H1 (cell line): ENCODE results near the gene TSPAN4. TPM values are rescaled to one million over a fixed set of nuclear protein-coding genes. Genes with fewer than 3 reads are reported as not detected.

Experiments
- CTCF ChIA-PET: fragments of 300-600 bp; sonication (Branson Sonifier 250); formaldehyde crosslinking; loops from one replicate; lab custom pipeline; 2021; ENCODE audit not compliant: partially characterized antibody; lab: Charles Lee
- POLR2A ChIA-PET: fragments of 300-600 bp; sonication (Branson Sonifier 250); formaldehyde crosslinking; loops from one replicate; lab custom pipeline; 2021; ENCODE audit warnings: inconsistent platforms; ENCODE audit not compliant: partially characterized antibody; lab: Charles Lee
- DNase-seq, 2 experiments: peaks; one replicate each; pipeline versions ENCODE4 v3.0.0 to v3.0.0-alpha.2; 2010 to 2022; ENCODE audit warnings: low spot score in 2 of 2, low read depth in 1 of 2, mixed read lengths in 1 of 2
- FAIRE-seq: peaks from 2 replicates; lab custom pipeline; 2011; peaks lifted over from hg19 to GRCh38; lab: Jason Lieb, UNC
- H2AFZ ChIP-seq: 2 replicates; pipeline ENCODE4 v1.8.1; 2012; ENCODE audit warnings: low read length, inconsistent platforms
- H2AK5ac ChIP-seq: 2 replicates; pipeline ENCODE4 v1.6.1; 2013; ENCODE audit warnings: low read depth, low read length
- H2BK120ac ChIP-seq: replicated peaks from 2 replicates; pipeline ENCODE3; 2013; ENCODE audit warnings: low read depth, low read length, inconsistent platforms
- H2BK12ac ChIP-seq: 2 replicates; pipeline ENCODE4 v1.6.1; 2013; ENCODE audit warnings: low read depth, low read length
- H2BK15ac ChIP-seq: 2 replicates; pipeline ENCODE4 v1.6.1; 2013; ENCODE audit warnings: low read length
- H2BK20ac ChIP-seq: 2 replicates; pipeline ENCODE4 v1.6.1; 2013; ENCODE audit warnings: low read length
- H2BK5ac ChIP-seq: 2 replicates; pipeline ENCODE4 v1.6.1; 2013; ENCODE audit warnings: low read depth, low read length
- H3K14ac ChIP-seq: 2 replicates; pipeline ENCODE4 v1.6.1; 2013; ENCODE audit warnings: inconsistent platforms; ENCODE audit not compliant: insufficient read length
- H3K18ac ChIP-seq: 2 replicates; pipeline ENCODE4 v1.6.1; 2013; ENCODE audit warnings: low read length; ENCODE audit errors: extremely low read depth
- H3K23ac ChIP-seq: 2 replicates; pipeline ENCODE4 v1.6.1; 2013; ENCODE audit warnings: inconsistent platforms; ENCODE audit not compliant: insufficient read length
- H3K23me2 ChIP-seq: 2 replicates; pipeline ENCODE4 v1.6.1; 2013; ENCODE audit warnings: low read depth, low read length
- H3K27ac ChIP-seq: 2 replicates; pipeline ENCODE4 v1.6.1; 2011; ENCODE audit warnings: low read depth, low read length, inconsistent platforms
- H3K27me3 ChIP-seq, 4 experiments: replicated peaks in 1 of 4; 1 replicate in 1 of 4; 2 replicates in 3 of 4; pipeline versions ENCODE4 v1.6.1 to v1.8.1; 2011 to 2013; ENCODE audit warnings: low read length in 3 of 4, mild to moderate bottlenecking in 3 of 4, inconsistent platforms in 2 of 4, mixed read lengths in 2 of 4, moderate library complexity in 1 of 4; ENCODE audit not compliant: control insufficient read depth in 3 of 4, insufficient read depth in 3 of 4; ENCODE audit errors: extremely low read depth in 1 of 4
- H3K36me3 ChIP-seq, 4 experiments: 2 replicates each; pipeline versions ENCODE4 v1.6.1 to v1.8.1; 2011 to 2013; ENCODE audit warnings: mild to moderate bottlenecking in 4 of 4, low read length in 3 of 4, moderate library complexity in 2 of 4, control low read depth in 1 of 4, inconsistent platforms in 1 of 4; ENCODE audit not compliant: insufficient read depth in 4 of 4, control insufficient read depth in 2 of 4
- H3K4ac ChIP-seq: replicated peaks from 2 replicates; pipeline ENCODE3; 2013; ENCODE audit warnings: low read length, low read depth, mixed read lengths, inconsistent platforms; ENCODE audit not compliant: insufficient read length
- H3K4me1 ChIP-seq, 4 experiments: replicated peaks in 1 of 4; 1 replicate in 1 of 4; 2 replicates in 3 of 4; pipeline versions ENCODE4 v1.6.1 to v1.8.1; 2011 to 2013; ENCODE audit warnings: low read length in 3 of 4, inconsistent platforms in 2 of 4, mixed read lengths in 1 of 4; ENCODE audit not compliant: insufficient read depth in 4 of 4, control insufficient read depth in 3 of 4
- H3K4me2 ChIP-seq, 2 experiments: 2 replicates each; pipeline versions ENCODE4 v1.6.1 to v1.8.1; 2011 to 2013; ENCODE audit warnings: low read depth in 2 of 2, low read length in 2 of 2, control low read depth in 1 of 2, inconsistent platforms in 1 of 2, mild to moderate bottlenecking in 1 of 2; ENCODE audit not compliant: insufficient read depth in 1 of 2
- H3K4me3 ChIP-seq, 4 experiments: fragments of 200-600, 300-600 bp in 1 of 4; sonication (generic), shearing (Covaris generic), sonication (Bioruptor Twin) in 1 of 4; 2 replicates each; pipeline versions ENCODE4 v1.5.1 to v1.8.1; 2011 to 2016; ENCODE audit warnings: low read length in 4 of 4, low read depth in 3 of 4, control low read depth in 2 of 4, inconsistent platforms in 2 of 4, mild to moderate bottlenecking in 2 of 4, mixed read lengths in 1 of 4, moderate library complexity in 1 of 4; ENCODE audit not compliant: insufficient read depth in 2 of 4; ENCODE audit errors: extremely low read depth in 1 of 4
- H3K56ac ChIP-seq: replicated peaks from 2 replicates; pipeline ENCODE3; 2013; ENCODE audit warnings: low read depth, mild to moderate bottlenecking, mixed read lengths, low read length, inconsistent platforms; ENCODE audit not compliant: insufficient read length
- H3K79me1 ChIP-seq: 2 replicates; pipeline ENCODE4 v1.6.1; 2013; ENCODE audit warnings: low read depth, low read length, control low read depth
- H3K79me2 ChIP-seq, 2 experiments: 2 replicates each; pipeline versions ENCODE4 v1.6.1 to v1.8.1; 2012 to 2013; ENCODE audit warnings: low read length in 2 of 2, mild to moderate bottlenecking in 2 of 2, inconsistent platforms in 1 of 2; ENCODE audit not compliant: insufficient read depth in 2 of 2, control insufficient read depth in 1 of 2
- H3K9ac ChIP-seq, 4 experiments: replicated peaks in 1 of 4; 1 replicate in 1 of 4; 2 replicates in 3 of 4; pipeline versions ENCODE4 v1.6.1 to v1.8.1; 2011 to 2013; ENCODE audit warnings: low read depth in 3 of 4, low read length in 3 of 4, control low read depth in 2 of 4, mild to moderate bottlenecking in 2 of 4, moderate library complexity in 2 of 4, inconsistent platforms in 1 of 4; ENCODE audit errors: extremely low read depth in 1 of 4
- H3K9me3 ChIP-seq, 2 experiments: 2 replicates each; pipeline versions ENCODE4 v1.6.1 to v1.8.1; 2012 to 2013; ENCODE audit warnings: mild to moderate bottlenecking in 2 of 2, moderate library complexity in 2 of 2, control low read depth in 1 of 2, inconsistent platforms in 1 of 2, low read depth in 1 of 2, low read length in 1 of 2, mixed read lengths in 1 of 2; ENCODE audit not compliant: insufficient read depth in 2 of 2
- H4K20me1 ChIP-seq, 2 experiments: replicated peaks in 1 of 2; 2 replicates each; pipeline versions ENCODE3 to v1.8.1; 2011 to 2013; ENCODE audit warnings: inconsistent platforms in 2 of 2, low read length in 2 of 2, mild to moderate bottlenecking in 1 of 2; ENCODE audit not compliant: insufficient read depth in 2 of 2, control insufficient read depth in 1 of 2
- H4K5ac ChIP-seq: 2 replicates; pipeline ENCODE4 v1.6.1; 2013; ENCODE audit warnings: low read length, low read depth, mixed read lengths, inconsistent platforms; ENCODE audit not compliant: insufficient read length
- H4K8ac ChIP-seq: 2 replicates; pipeline ENCODE4 v1.8.0; 2013; ENCODE audit warnings: mild to moderate bottlenecking, moderate library complexity, low read length, inconsistent platforms; ENCODE audit not compliant: insufficient read depth; ENCODE audit errors: extremely low read depth
- H4K91ac ChIP-seq: replicated peaks from 2 replicates; pipeline ENCODE3; 2013; ENCODE audit warnings: low read length, mixed read lengths, inconsistent platforms; ENCODE audit not compliant: insufficient read length
- EP300 ChIP-seq, 2 experiments: IDR thresholded peaks; 1 replicate in 1 of 2; 2 replicates in 1 of 2; pipeline ENCODE4 v1.6.1; 2011 to 2012; ENCODE audit warnings: low read depth in 2 of 2, low read length in 2 of 2, mild to moderate bottlenecking in 2 of 2, borderline replicate concordance in 1 of 2, inconsistent platforms in 1 of 2, moderate library complexity in 1 of 2
- KDM1A ChIP-seq: fragments of 200-600, 300-600 bp; sonication (generic); IDR thresholded peaks from 2 replicates; pipeline ENCODE4 v1.7.1; 2016; ENCODE audit warnings: mild to moderate bottlenecking, low read length, borderline replicate concordance
- RNF2 ChIP-seq: fragments of 200-900, 300-1000 bp; sonication (generic); IDR thresholded peaks from 2 replicates; pipeline ENCODE4 v1.7.1; 2016; ENCODE audit warnings: borderline replicate concordance, low read depth, mild to moderate bottlenecking, antibody characterized with exemption, low read length; ENCODE audit not compliant: poor library complexity, severe bottlenecking; ENCODE audit errors: missing control alignments
- RXRA ChIP-seq: IDR thresholded peaks from 2 replicates; pipeline ENCODE4 v1.6.1; 2011; ENCODE audit warnings: low read depth, mild to moderate bottlenecking, low read length, moderate library complexity; ENCODE audit not compliant: insufficient read depth
- WGBS, 2 experiments: shearing (Covaris generic) in 1 of 2; methylation state at CpG; one replicate each; pipeline versions ENCODE4 v1.1.6 to v1.1.7; 2013 to 2015; ENCODE audit warnings: low lambda C conversion rate in 2 of 2, mixed read lengths in 2 of 2, inconsistent platforms in 1 of 2, low coverage in 1 of 2, missing lambda C conversion rate in 1 of 2; ENCODE audit not compliant: insufficient replicate concordance in 2 of 2, insufficient coverage in 1 of 2, insufficient read length in 1 of 2; ENCODE audit errors: extremely low coverage in 1 of 2, missing lambda C conversion rate in 1 of 2; 5-methylcytosine and 5-hydroxymethylcytosine counted together
- polyA plus RNA-seq, 7 experiments: library from polyadenylated mRNA; depleted of rRNA in 3 of 7; stranded (reverse) in 5 of 7; unstranded in 2 of 7; fragments of >200 nt in 5 of 7; fragments of 200-250 nt in 2 of 7; gene quantifications; 1 replicate in 5 of 7; 2 replicates in 1 of 7; 4 replicates in 1 of 7; pipeline versions ENCODE4 v1.2.1 to v1.2.3, GENCODE V29; 2011 to 2013; ENCODE audit warnings: missing spikeins in 2 of 7, mixed read lengths in 2 of 7
- total RNA-seq: library from RNA; stranded (reverse); fragmentation: NEBNext Ultra II Directional; extraction: Animal tissue kit (Norgen Biotek cat#: 25700); gene quantifications from 2 replicates; pipeline ENCODE4 v1.2.1, GENCODE V29; 2021

TSPAN4 gene
- total and polyA plus RNA-seq, 2 of the 8 experiments (the other 6 are each of a cell fraction or from before 2014, with no cell fraction given), result 74.1 to 145 TPM

- no peak overlapping the region for H2BK20ac ChIP-seq
- no peak overlapping the region for H3K23ac ChIP-seq
- no peaks in the 10 kb centered on the region for H3K36me3 ChIP-seq
- DNase-seq, result no peak
- no peak overlapping the region for H3K14ac ChIP-seq
- H2BK5ac ChIP-seq, result no peak overlapping the region
- no peak overlapping the region for H3K4me2 ChIP-seq
- no peak overlapping the region for H2BK120ac ChIP-seq
- no peak for TF ChIP-seq KDM1A
- no peak for TF ChIP-seq EP300 (IDR thresholded peaks at IDR 0.05; ENCODE audit: borderline replicate concordance in 1 of 2, low read depth in 2 of 2, low read length in 2 of 2)
- no peak for TF ChIP-seq RNF2
- no peak for TF ChIP-seq RXRA
- WGBS, 2 experiments, result 92% methylated on average over 19 of the region's 27 CpGs; no CpG with 5 or more reads in 1 of the 2 experiments
- POLR2A ChIA-PET, result interaction anchor here (0.8 to 13.8 kb wide), 9 partner anchors 10 to 40 kb away, joined by 3 to 234 read pairs (median 5); partner anchors contain the start of genes CD151, POLR2L and TSPAN4
- H4K91ac ChIP-seq, result no peak overlapping the region
- no peaks in the 10 kb centered on the region; a peak in 1 of 4 replicates for H3K79me2 ChIP-seq
- peaks cover 0 to 2% (median under 1%) of the 10 kb centered on the region in 4 experiments; a peak in 3 of 7 replicates for H3K27me3 ChIP-seq
- no peak overlapping the region for H3K9ac ChIP-seq
- H3K56ac ChIP-seq, result no peak overlapping the region
- H2BK12ac ChIP-seq, result no peak overlapping the region
- H3K9me3 ChIP-seq, result no peaks in the 10 kb centered on the region
- CTCF ChIA-PET, result interaction anchor here (0.5 to 10.5 kb wide), 10 partner anchors 8 to 197 kb away, joined by 3 to 74 read pairs (median 4); partner anchors contain the start of gene TSPAN4
- no peak overlapping the region for H3K4ac ChIP-seq
- H4K8ac ChIP-seq, result peak overlapping the region; percentile 80; the same call in 1 of the 2 replicates
- H3K4me3 ChIP-seq, result no peak overlapping the region
- H3K79me1 ChIP-seq, result peaks cover 3% of the 10 kb centered on the region
- H3K4me1 ChIP-seq, result peaks cover 0 to 23% (median 18%) of the 10 kb centered on the region in 4 experiments; a peak in 6 of 7 replicates
- peaks cover 24 to 53% of the 10 kb centered on the region in 2 experiments for H4K20me1 ChIP-seq
- no peak overlapping the region for H3K18ac ChIP-seq
- H2BK15ac ChIP-seq, result no peak overlapping the region
- no peak overlapping the region for H2AK5ac ChIP-seq
- no peak overlapping the region for H2AFZ ChIP-seq
- peaks cover 18% of the 10 kb centered on the region; the same call in 1 of the 2 replicates for H3K23me2 ChIP-seq
- H3K27ac ChIP-seq, result no peak overlapping the region
- FAIRE-seq, result no peak
- no peak overlapping the region for H4K5ac ChIP-seq
Observed at GRCh38 chr11:853682-854448, 11.2 kb downstream of the TSPAN4 start.
